ENCODE measurements around the gene SLC22A17.

DNA sequence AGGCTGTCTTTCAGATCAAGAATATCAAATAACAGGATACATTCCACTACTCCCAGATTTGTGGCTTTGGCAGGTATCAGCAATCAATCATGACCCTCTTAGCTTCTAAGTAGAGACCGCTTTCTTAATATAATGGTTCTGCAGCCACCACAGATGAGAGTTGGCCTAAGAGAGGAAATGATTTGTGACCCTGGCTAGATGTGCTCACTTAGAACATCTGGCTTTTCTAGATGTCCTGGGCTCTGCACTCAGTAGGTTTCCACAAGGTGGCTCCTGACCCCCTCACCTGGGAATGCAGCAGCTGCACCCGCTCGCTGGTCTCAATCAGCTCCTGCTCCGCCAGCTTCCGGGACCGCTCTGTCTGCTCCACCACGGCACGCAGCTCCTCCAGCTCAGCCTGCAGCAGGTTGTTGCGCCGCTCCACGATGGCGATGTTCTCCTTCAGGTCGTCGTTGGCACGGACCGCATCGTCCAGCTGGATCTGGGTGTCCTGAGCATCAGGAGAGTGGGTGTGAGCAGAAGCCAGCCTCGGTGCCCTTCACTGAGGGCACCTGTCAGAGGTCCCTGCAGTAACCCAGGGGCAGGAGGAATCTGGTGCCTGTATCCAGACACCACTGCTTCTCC lies 33.1 kb upstream of the SLC22A17 start:
- TF ChIP-seq, protein P1, sequence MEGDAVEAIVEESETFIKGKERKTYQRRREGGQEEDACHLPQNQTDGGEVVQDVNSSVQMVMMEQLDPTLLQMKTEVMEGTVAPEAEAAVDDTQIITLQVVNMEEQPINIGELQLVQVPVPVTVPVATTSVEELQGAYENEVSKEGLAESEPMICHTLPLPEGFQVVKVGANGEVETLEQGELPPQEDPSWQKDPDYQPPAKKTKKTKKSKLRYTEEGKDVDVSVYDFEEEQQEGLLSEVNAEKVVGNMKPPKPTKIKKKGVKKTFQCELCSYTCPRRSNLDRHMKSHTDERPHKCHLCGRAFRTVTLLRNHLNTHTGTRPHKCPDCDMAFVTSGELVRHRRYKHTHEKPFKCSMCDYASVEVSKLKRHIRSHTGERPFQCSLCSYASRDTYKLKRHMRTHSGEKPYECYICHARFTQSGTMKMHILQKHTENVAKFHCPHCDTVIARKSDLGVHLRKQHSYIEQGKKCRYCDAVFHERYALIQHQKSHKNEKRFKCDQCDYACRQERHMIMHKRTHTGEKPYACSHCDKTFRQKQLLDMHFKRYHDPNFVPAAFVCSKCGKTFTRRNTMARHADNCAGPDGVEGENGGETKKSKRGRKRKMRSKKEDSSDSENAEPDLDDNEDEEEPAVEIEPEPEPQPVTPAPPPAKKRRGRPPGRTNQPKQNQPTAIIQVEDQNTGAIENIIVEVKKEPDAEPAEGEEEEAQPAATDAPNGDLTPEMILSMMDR (IDR thresholded peaks at IDR 0.05 in 8 of 11, conservative IDR thresholded peaks at IDR 0.05 in 3 of 11), result no peak
- TF ChIP-seq POLR2AphosphoS5 (IDR thresholded peaks at IDR 0.05) (no peak), POLR2A (IDR thresholded peaks at IDR 0.05) (no peak)
